ENCODE data around the gene EIF2S2. TPM values are rescaled to one million over a fixed set of nuclear protein-coding genes. Genes with fewer than 3 reads are reported as not detected.

EIF2S2 gene
- total and polyA plus RNA-seq, 2 experiments from 2014 or later: 109 to 138 TPM

GRCh38 chr20:34108616-34109174 is 3.3 kb downstream of the EIF2S2 start:
- 58 to 67% methylated on average over 4 of the region's 4 CpGs for WGBS, 2 experiments (ENCODE audit: low coverage in 1 of 2, low lambda C conversion rate in 2 of 2, missing lambda C conversion rate in 2 of 2)

GRCh38 chr20:34105978-34106675 is 5.9 kb downstream of the EIF2S2 start:
- peaks cover 40% of the 10 kb centered on the region for H3K4me1 ChIP-seq (ENCODE audit: insufficient read depth)
- H2AFZ ChIP-seq: no peak overlapping the region
- H3K36me3 ChIP-seq (ENCODE audit: low read depth): peaks cover 69% of the 10 kb centered on the region
- H3K27ac ChIP-seq: no peak overlapping the region
- DNase-seq: no peak
- H3K79me2 ChIP-seq (ENCODE audit: insufficient read depth): peaks cover 100% of the 10 kb centered on the region
- H3K9me2 ChIP-seq (ENCODE audit: insufficient read depth): no peaks in the 10 kb centered on the region
- in situ Hi-C loops (cut with MboI): no loop called here
- peaks cover 57% of the 10 kb centered on the region for H4K20me1 ChIP-seq (ENCODE audit: insufficient read depth)
- no peak for TF ChIP-seq EZH2 (IDR thresholded peaks at IDR 0.05; ENCODE audit: insufficient read depth, poor library complexity, severe bottlenecking)
- TF ChIP-seq EZH2phosphoT487 (IDR thresholded peaks at IDR 0.05; ENCODE audit: insufficient read depth, low read depth): no peak
- no peak overlapping the region for H3K9ac ChIP-seq
- no peak overlapping the region for H3K4me3 ChIP-seq
- no peaks in the 10 kb centered on the region for H3K9me3 ChIP-seq (ENCODE audit: low read depth)
- H3K27me3 ChIP-seq (replicated peaks; ENCODE audit: insufficient read depth): no peaks in the 10 kb centered on the region
- H3K4me2 ChIP-seq (ENCODE audit: unreplicated experiment): no peak overlapping the region
- 79 to 92% methylated on average over 3 of the region's 3 CpGs for WGBS, 2 experiments (ENCODE audit: low coverage in 1 of 2, low lambda C conversion rate in 2 of 2, missing lambda C conversion rate in 2 of 2)
- peaks cover 50% of the 10 kb centered on the region for H3F3A ChIP-seq (ENCODE audit: insufficient read depth)

More at GRCh38 chr20:34108616-34109174, 3.3 kb downstream of the EIF2S2 start:
- H3K9me2 ChIP-seq (ENCODE audit: insufficient read depth): no peaks in the 10 kb centered on the region
- no peaks in the 10 kb centered on the region for H3K27me3 ChIP-seq (replicated peaks; ENCODE audit: insufficient read depth)
- peak overlapping the region; percentile 21 for H3K9ac ChIP-seq
- H4K20me1 ChIP-seq (ENCODE audit: insufficient read depth): peaks cover 57% of the 10 kb centered on the region
- peaks cover 40% of the 10 kb centered on the region for H3K4me1 ChIP-seq (ENCODE audit: insufficient read depth)
- no peak overlapping the region for H3K27ac ChIP-seq
- peak overlapping the region; percentile 94 for H3K4me3 ChIP-seq
- TF ChIP-seq EZH2phosphoT487 (IDR thresholded peaks at IDR 0.05; ENCODE audit: insufficient read depth, low read depth): no peak
- TF ChIP-seq EZH2 (IDR thresholded peaks at IDR 0.05; ENCODE audit: insufficient read depth, poor library complexity, severe bottlenecking): no peak
- no peaks in the 10 kb centered on the region for H3K9me3 ChIP-seq (ENCODE audit: low read depth)
- peak; percentile 29 for DNase-seq
- in situ Hi-C loops (cut with MboI): no loop called here
- peaks cover 27% of the 10 kb centered on the region for H3F3A ChIP-seq (ENCODE audit: insufficient read depth)
- H3K36me3 ChIP-seq (ENCODE audit: low read depth): peaks cover 45% of the 10 kb centered on the region
- H2AFZ ChIP-seq: no peak overlapping the region
- peaks cover 83% of the 10 kb centered on the region for H3K79me2 ChIP-seq (ENCODE audit: insufficient read depth)
- H3K4me2 ChIP-seq (ENCODE audit: unreplicated experiment): peak overlapping the region; percentile 87

GRCh38 chr20:34104059-34104458 is 8.0 kb downstream of the EIF2S2 start:
- H3K27me3 ChIP-seq (replicated peaks; ENCODE audit: insufficient read depth): no peaks in the 10 kb centered on the region
- H3K4me1 ChIP-seq (ENCODE audit: insufficient read depth): peaks cover 30% of the 10 kb centered on the region
- peaks cover 100% of the 10 kb centered on the region for H3K79me2 ChIP-seq (ENCODE audit: insufficient read depth)
- H3K9me2 ChIP-seq (ENCODE audit: insufficient read depth): no peaks in the 10 kb centered on the region
- peaks cover 81% of the 10 kb centered on the region for H3K36me3 ChIP-seq (ENCODE audit: low read depth)
- 97 to 99% methylated on average over 3 of the region's 3 CpGs for WGBS, 2 experiments (ENCODE audit: low coverage in 1 of 2, low lambda C conversion rate in 2 of 2, missing lambda C conversion rate in 2 of 2)
- H2AFZ ChIP-seq: no peak overlapping the region
- no peak overlapping the region for H3K4me3 ChIP-seq
- H3K27ac ChIP-seq: no peak overlapping the region
- TF ChIP-seq EZH2 (IDR thresholded peaks at IDR 0.05; ENCODE audit: insufficient read depth, poor library complexity, severe bottlenecking) (no peak), EZH2phosphoT487 (IDR thresholded peaks at IDR 0.05; ENCODE audit: insufficient read depth, low read depth) (no peak)
- DNase-seq: no peak
- H3K9ac ChIP-seq: no peak overlapping the region
- in situ Hi-C loops (cut with MboI): no loop called here
- no peaks in the 10 kb centered on the region for H3K9me3 ChIP-seq (ENCODE audit: low read depth)
- H3K4me2 ChIP-seq (ENCODE audit: unreplicated experiment): no peak overlapping the region
- peaks cover 61% of the 10 kb centered on the region for H3F3A ChIP-seq (ENCODE audit: insufficient read depth)
- H4K20me1 ChIP-seq (ENCODE audit: insufficient read depth): peaks cover 43% of the 10 kb centered on the region

GRCh38 chr20:34102342-34102741 is 9.7 kb downstream of the EIF2S2 start:
- no peak overlapping the region for H2AFZ ChIP-seq
- peaks cover 85% of the 10 kb centered on the region for H3K36me3 ChIP-seq (ENCODE audit: low read depth)
- no peaks in the 10 kb centered on the region for H3K9me3 ChIP-seq (ENCODE audit: low read depth)
- H3F3A ChIP-seq (ENCODE audit: insufficient read depth): peaks cover 66% of the 10 kb centered on the region
- H3K9me2 ChIP-seq (ENCODE audit: insufficient read depth): no peaks in the 10 kb centered on the region
- H3K4me2 ChIP-seq (ENCODE audit: unreplicated experiment): no peak overlapping the region
- no peak for TF ChIP-seq EZH2phosphoT487 (IDR thresholded peaks at IDR 0.05; ENCODE audit: insufficient read depth, low read depth)
- no peak for TF ChIP-seq EZH2 (IDR thresholded peaks at IDR 0.05; ENCODE audit: insufficient read depth, poor library complexity, severe bottlenecking)
- WGBS, 2 experiments (ENCODE audit: low coverage in 1 of 2, low lambda C conversion rate in 2 of 2, missing lambda C conversion rate in 2 of 2): 94 to 100% methylated on average over 2 of the region's 2 CpGs
- no peak overlapping the region for H3K9ac ChIP-seq
- peaks cover 100% of the 10 kb centered on the region for H3K79me2 ChIP-seq (ENCODE audit: insufficient read depth)
- peaks cover 15% of the 10 kb centered on the region; the same call in 1 of the 2 replicates for H3K4me1 ChIP-seq (ENCODE audit: insufficient read depth)
- H3K27ac ChIP-seq: no peak overlapping the region
- no peak for DNase-seq
- H3K4me3 ChIP-seq: no peak overlapping the region
- H3K27me3 ChIP-seq (replicated peaks; ENCODE audit: insufficient read depth): no peaks in the 10 kb centered on the region
- H4K20me1 ChIP-seq (ENCODE audit: insufficient read depth): peaks cover 25% of the 10 kb centered on the region
- in situ Hi-C loops (cut with MboI): no loop called here

All from GM23248 (cell line).